Peyer's patch (tissue), 4 donors: ENCODE results near the gene CD4.

Source experiments
- CTCF ChIP-seq, 6 experiments: fragments of 450-650 bp in 4 of 6; fragments of 200-600 bp in 2 of 6; sonication (generic) in 1 of 6; IDR thresholded peaks; one replicate each; pipeline ENCODE4 v1.5.1; 2017 to 2019; ENCODE audit warnings: antibody characterized with exemption in 6 of 6, mild to moderate bottlenecking in 3 of 6, moderate library complexity in 1 of 6
- POLR2A ChIP-seq, 2 donors: fragments of 450-650 bp; IDR thresholded peaks; one replicate each; pipeline ENCODE4 v1.5.1; 2017; ENCODE audit warnings: antibody characterized with exemption in 2 of 2, mild to moderate bottlenecking in 2 of 2, moderate library complexity in 2 of 2

GRCh38 chr12:6839482-6840201 is 50.3 kb downstream of the CD4 start:
- TF ChIP-seq CTCF (IDR thresholded peaks at IDR 0.05) (no peak), POLR2A (IDR thresholded peaks at IDR 0.05) (no peak)
